MM.1S (cell line): Measurements from ENCODE around the gene TRAPPC3.

Experiments used
- DNase-seq: peaks from one replicate; pipeline ENCODE4 v3.0.0-alpha.2; 2015
- H2AFZ ChIP-seq: fragments of 300-600 bp; sonication (generic); 2 replicates; pipeline ENCODE4 v1.6.0; 2016; ENCODE audit warnings: antibody characterized with exemption, low read length
- H3F3A ChIP-seq: fragments of 300-600 bp; sonication (generic); 2 replicates; pipeline ENCODE4 v1.6.1; 2016; ENCODE audit warnings: mild to moderate bottlenecking, antibody characterized with exemption, low read length, moderate library complexity, mixed read lengths; ENCODE audit not compliant: insufficient read depth
- H3K27ac ChIP-seq: fragments of 300-600 bp; sonication (generic); 2 replicates; pipeline ENCODE4 v1.5.1; 2016; ENCODE audit warnings: mild to moderate bottlenecking, low read length
- H3K27me3 ChIP-seq: fragments of 300-600 bp; sonication (generic); replicated peaks from 2 replicates; pipeline ENCODE4 v1.6.0; 2016; ENCODE audit warnings: low read length; ENCODE audit not compliant: insufficient read depth
- H3K36me3 ChIP-seq: fragments of 300-600 bp; sonication (generic); replicated peaks from 2 replicates; pipeline ENCODE4 v1.6.1; 2016; ENCODE audit warnings: mild to moderate bottlenecking, low read length, mixed read lengths; ENCODE audit not compliant: insufficient read depth
- H3K4me1 ChIP-seq: fragments of 300-600 bp; sonication (generic); 2 replicates; pipeline ENCODE4 v1.6.1; 2016; ENCODE audit warnings: low read length, mixed read lengths
- H3K4me2 ChIP-seq: fragments of 300-600 bp; sonication (generic); 2 replicates; pipeline ENCODE4 v1.6.0; 2016; ENCODE audit warnings: low read depth, low read length
- H3K4me3 ChIP-seq: fragments of 300-600 bp; sonication (generic); 2 replicates; pipeline ENCODE4 v1.5.1; 2016; ENCODE audit warnings: low read length, mixed read lengths
- H3K79me2 ChIP-seq: fragments of 300-600 bp; sonication (generic); 2 replicates; pipeline ENCODE4 v1.6.1; 2016; ENCODE audit warnings: mixed run types, low read length, mixed read lengths
- H3K9ac ChIP-seq: fragments of 300-600 bp; sonication (generic); 2 replicates; pipeline ENCODE4 v1.6.1; 2016; ENCODE audit warnings: low read length, mixed read lengths
- H3K9me2 ChIP-seq: fragments of 300-600 bp; sonication (generic); replicated peaks from 2 replicates; pipeline ENCODE4 v1.6.1; 2016; ENCODE audit warnings: mild to moderate bottlenecking, low read length, mixed read lengths; ENCODE audit not compliant: insufficient read depth
- H3K9me3 ChIP-seq: fragments of 300-600 bp; sonication (generic); replicated peaks from 2 replicates; pipeline ENCODE4 v1.6.1; 2016; ENCODE audit warnings: mild to moderate bottlenecking, low read length, mixed read lengths; ENCODE audit not compliant: insufficient read depth
- H4K20me1 ChIP-seq: fragments of 300-600 bp; sonication (generic); 2 replicates; pipeline ENCODE4 v1.6.1; 2016; ENCODE audit warnings: mild to moderate bottlenecking, low read length, moderate library complexity, mixed read lengths; ENCODE audit not compliant: insufficient read depth
- EZH2 ChIP-seq: fragments of 300-600 bp; sonication (generic); optimal IDR thresholded peaks from 2 replicates; pipeline ENCODE3; 2017; ENCODE audit warnings: low read depth, mild to moderate bottlenecking, antibody characterized with exemption, low read length, mixed read lengths
- EZH2phosphoT487 ChIP-seq: fragments of 300-600 bp; sonication (generic); IDR thresholded peaks from 2 replicates; pipeline ENCODE4 v1.6.1; 2018; ENCODE audit warnings: antibody characterized with exemption, low read length
- TF ChIP-seq, protein P1 (sequence below): fragments of 300-600 bp; sonication (generic); IDR thresholded peaks from 2 replicates; pipeline ENCODE4 v1.5.1; 2016; ENCODE audit warnings: antibody characterized with exemption, low read length, mixed read lengths

The TRAPPC3 gene

GRCh38 chr1:36097693-36098585 is 51.3 kb downstream of the TRAPPC3 start:
- Histone ChIP-seq H3K9ac (no peak overlapping the region), H3K27ac (no peak overlapping the region), H3K36me3 (no peaks in the 10 kb centered on the region), H3F3A (no peaks in the 10 kb centered on the region; the same call in 1 of the 2 replicates), H3K4me3 (no peak overlapping the region), H3K27me3 (no peaks in the 10 kb centered on the region), H3K4me2 (no peak overlapping the region), H4K20me1 (no peaks in the 10 kb centered on the region), H3K4me1 (no peaks in the 10 kb centered on the region), H3K9me3 (no peaks in the 10 kb centered on the region), H2AFZ (no peak overlapping the region), H3K79me2 (no peaks in the 10 kb centered on the region), H3K9me2 (no peaks in the 10 kb centered on the region)
- no peak for TF ChIP-seq EZH2phosphoT487
- TF ChIP-seq EZH2, result no peak
- TF ChIP-seq, protein P1, sequence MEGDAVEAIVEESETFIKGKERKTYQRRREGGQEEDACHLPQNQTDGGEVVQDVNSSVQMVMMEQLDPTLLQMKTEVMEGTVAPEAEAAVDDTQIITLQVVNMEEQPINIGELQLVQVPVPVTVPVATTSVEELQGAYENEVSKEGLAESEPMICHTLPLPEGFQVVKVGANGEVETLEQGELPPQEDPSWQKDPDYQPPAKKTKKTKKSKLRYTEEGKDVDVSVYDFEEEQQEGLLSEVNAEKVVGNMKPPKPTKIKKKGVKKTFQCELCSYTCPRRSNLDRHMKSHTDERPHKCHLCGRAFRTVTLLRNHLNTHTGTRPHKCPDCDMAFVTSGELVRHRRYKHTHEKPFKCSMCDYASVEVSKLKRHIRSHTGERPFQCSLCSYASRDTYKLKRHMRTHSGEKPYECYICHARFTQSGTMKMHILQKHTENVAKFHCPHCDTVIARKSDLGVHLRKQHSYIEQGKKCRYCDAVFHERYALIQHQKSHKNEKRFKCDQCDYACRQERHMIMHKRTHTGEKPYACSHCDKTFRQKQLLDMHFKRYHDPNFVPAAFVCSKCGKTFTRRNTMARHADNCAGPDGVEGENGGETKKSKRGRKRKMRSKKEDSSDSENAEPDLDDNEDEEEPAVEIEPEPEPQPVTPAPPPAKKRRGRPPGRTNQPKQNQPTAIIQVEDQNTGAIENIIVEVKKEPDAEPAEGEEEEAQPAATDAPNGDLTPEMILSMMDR, result no peak
- no peak for DNase-seq

GRCh38 chr1:36096500-36097432 is 52.5 kb downstream of the TRAPPC3 start:
- no peaks in the 10 kb centered on the region for H3K36me3 ChIP-seq
- no peaks in the 10 kb centered on the region for H3K9me2 ChIP-seq
- H3K9me3 ChIP-seq, result no peaks in the 10 kb centered on the region
- H3K27me3 ChIP-seq, result no peaks in the 10 kb centered on the region
- H3K4me1 ChIP-seq, result no peaks in the 10 kb centered on the region
- no peaks in the 10 kb centered on the region for H4K20me1 ChIP-seq
- no peaks in the 10 kb centered on the region; the same call in 1 of the 2 replicates for H3F3A ChIP-seq
- peaks cover 2% of the 10 kb centered on the region; the same call in 1 of the 2 replicates for H3K79me2 ChIP-seq
- no peak overlapping the region for H3K4me3 ChIP-seq
- no peak overlapping the region for H3K4me2 ChIP-seq
- H3K27ac ChIP-seq, result no peak overlapping the region
- no peak for DNase-seq
- TF ChIP-seq EZH2phosphoT487 (no peak), EZH2 (no peak)
- TF ChIP-seq, protein P1, result no peak; the same call in 1 of the 2 replicates
- no peak overlapping the region for H2AFZ ChIP-seq
- no peak overlapping the region for H3K9ac ChIP-seq

- TF ChIP-seq EZH2phosphoT487 (no peak), EZH2 (no peak)
- TF ChIP-seq, protein P1, result no peak
- no peaks in the 10 kb centered on the region for H3K36me3 ChIP-seq
- H3F3A ChIP-seq, result no peaks in the 10 kb centered on the region; the same call in 1 of the 2 replicates
- H3K4me3 ChIP-seq, result no peak overlapping the region
- H3K9ac ChIP-seq, result no peak overlapping the region
- no peak for DNase-seq
- H3K4me1 ChIP-seq, result no peaks in the 10 kb centered on the region
- peaks cover 10% of the 10 kb centered on the region for H3K79me2 ChIP-seq
- H3K27ac ChIP-seq, result no peak overlapping the region
- no peak overlapping the region for H3K4me2 ChIP-seq
- H2AFZ ChIP-seq, result no peak overlapping the region
- H3K27me3 ChIP-seq, result no peaks in the 10 kb centered on the region
- H3K9me3 ChIP-seq, result no peaks in the 10 kb centered on the region
- no peaks in the 10 kb centered on the region for H3K9me2 ChIP-seq
- H4K20me1 ChIP-seq, result no peaks in the 10 kb centered on the region
Measured at GRCh38 chr1:36095760-36096405, 53.4 kb downstream of the TRAPPC3 start.
